ENCODE results near the gene CCL17.

The CCL17 gene

GRCh38 chr16:57377080-57377841 is 27.3 kb upstream of the CCL17 start:
- no peak for DNase-seq (ENCODE audit: low read depth)

DNA sequence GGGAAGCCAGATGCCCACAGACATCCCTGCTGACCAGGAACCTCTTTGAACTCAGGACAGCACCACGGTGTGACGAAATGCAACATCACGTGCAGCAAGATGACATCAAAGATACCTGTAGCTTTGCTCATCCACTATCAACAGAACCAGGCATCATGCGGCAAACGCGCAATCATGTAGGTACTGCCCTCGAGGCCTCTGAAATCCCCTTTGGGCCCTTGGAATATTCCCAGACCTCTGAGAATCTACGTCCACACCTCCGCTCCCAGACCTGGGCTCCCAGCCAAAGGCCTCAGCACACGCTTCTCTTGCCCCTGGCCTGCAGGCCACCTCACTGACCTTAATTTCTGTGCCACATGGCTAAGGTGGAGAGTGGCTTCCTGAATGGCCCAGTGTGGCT is 25.0 kb upstream of the CCL17 start:
- no peak for DNase-seq (ENCODE audit: low read depth)

GRCh38 chr16:57380671-57381462 is 23.7 kb upstream of the CCL17 start:
- DNase-seq (ENCODE audit: low read depth): no peak

DNA sequence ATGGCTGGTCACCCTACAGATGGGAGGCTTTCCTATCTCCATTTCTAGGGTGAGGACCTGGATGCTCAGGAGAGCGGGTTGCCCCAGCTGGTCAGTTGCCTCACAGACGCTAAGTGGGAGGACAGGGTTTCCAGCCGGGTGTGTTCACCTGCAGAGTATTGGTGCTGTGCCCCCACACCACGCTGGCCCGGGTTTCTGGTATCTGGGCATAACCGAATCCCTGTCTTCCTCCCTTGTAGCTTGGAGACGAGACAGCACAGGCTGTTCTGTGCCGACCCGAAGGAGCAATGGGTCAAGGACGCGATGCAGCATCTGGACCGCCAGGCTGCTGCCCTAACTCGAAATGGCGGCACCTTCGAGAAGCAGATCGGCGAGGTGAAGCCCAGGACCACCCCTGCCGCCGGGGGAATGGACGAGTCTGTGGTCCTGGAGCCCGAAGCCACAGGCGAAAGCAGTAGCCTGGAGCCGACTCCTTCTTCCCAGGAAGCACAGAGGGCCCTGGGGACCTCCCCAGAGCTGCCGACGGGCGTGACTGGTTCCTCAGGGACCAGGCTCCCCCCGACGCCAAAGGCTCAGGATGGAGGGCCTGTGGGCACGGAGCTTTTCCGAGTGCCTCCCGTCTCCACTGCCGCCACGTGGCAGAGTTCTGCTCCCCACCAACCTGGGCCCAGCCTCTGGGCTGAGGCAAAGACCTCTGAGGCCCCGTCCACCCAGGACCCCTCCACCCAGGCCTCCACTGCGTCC is 22.6 kb upstream of the CCL17 start:
- no peak for DNase-seq (ENCODE audit: low read depth)

GRCh38 chr16:57382535-57383275 is 21.9 kb upstream of the CCL17 start:
- DNase-seq (ENCODE audit: low read depth): no peak

DNA sequence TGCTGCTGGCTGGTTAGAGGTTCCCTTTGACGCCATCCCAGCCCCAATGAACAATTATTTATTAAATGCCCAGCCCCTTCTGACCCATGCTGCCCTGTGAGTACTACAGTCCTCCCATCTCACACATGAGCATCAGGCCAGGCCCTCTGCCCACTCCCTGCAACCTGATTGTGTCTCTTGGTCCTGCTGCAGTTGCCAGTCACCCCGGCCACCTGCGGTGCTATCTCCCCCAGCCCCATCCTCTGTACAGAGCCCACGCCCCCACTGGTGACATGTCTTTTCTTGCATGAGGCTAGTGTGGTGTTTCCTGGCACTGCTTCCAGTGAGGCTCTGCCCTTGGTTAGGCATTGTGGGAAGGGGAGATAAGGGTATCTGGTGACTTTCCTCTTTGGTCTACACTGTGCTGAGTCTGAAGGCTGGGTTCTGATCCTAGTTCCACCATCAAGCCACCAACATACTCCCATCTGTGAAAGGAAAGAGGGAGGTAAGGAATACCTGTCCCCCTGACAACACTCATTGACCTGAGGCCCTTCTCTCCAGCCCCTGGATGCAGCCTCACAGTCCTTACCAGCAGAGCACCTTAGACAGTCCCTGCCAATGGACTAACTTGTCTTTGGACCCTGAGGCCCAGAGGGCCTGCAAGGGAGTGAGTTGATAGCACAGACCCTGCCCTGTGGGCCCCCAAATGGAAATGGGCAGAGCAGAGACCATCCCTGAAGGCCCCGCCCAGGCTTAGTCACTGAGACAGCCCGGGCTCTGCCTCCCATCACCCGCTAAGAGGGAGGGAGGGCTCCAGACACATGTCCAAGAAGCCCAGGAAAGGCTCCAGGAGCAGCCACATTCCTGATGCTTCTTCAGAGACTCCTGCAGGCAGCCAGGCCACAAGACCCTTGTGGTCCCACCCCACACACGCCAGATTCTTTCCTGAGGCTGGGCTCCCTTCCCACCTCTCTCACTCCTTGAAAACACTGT is 21.0 kb upstream of the CCL17 start:
- no peak for DNase-seq (ENCODE audit: low read depth)

DNA sequence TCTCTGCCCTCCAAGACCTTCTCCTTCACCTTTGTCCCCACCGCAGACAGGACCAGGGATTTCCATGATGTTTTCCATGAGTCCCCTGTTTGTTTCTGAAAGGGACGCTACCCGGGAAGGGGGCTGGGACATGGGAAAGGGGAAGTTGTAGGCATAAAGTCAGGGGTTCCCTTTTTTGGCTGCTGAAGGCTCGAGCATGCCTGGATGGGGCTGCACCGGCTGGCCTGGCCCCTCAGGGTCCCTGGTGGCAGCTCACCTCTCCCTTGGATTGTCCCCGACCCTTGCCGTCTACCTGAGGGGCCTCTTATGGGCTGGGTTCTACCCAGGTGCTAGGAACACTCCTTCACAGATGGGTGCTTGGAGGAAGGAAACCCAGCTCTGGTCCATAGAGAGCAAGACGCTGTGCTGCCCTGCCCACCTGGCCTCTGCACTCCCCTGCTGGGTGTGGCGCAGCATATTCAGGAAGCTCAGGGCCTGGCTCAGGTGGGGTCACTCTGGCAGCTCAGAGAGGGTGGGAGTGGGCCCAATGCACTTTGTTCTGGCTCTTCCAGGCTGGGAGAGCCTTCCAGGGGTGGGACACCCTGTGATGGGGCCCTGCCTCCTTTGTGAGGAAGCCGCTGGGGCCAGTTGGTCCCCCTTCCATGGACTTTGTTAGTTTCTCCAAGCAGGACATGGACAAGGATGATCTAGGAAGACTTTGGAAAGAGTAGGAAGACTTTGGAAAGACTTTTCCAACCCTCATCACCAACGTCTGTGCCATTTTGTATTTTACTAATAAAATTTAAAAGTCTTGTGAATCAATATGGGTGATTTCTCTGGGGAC is 20.1 kb upstream of the CCL17 start:
- no peak for DNase-seq (ENCODE audit: low read depth)

- no peak for DNase-seq (ENCODE audit: low read depth)
These were observed 19.5 kb upstream of the CCL17 start for GRCh38 chr16:57385083-57385482.

DNA sequence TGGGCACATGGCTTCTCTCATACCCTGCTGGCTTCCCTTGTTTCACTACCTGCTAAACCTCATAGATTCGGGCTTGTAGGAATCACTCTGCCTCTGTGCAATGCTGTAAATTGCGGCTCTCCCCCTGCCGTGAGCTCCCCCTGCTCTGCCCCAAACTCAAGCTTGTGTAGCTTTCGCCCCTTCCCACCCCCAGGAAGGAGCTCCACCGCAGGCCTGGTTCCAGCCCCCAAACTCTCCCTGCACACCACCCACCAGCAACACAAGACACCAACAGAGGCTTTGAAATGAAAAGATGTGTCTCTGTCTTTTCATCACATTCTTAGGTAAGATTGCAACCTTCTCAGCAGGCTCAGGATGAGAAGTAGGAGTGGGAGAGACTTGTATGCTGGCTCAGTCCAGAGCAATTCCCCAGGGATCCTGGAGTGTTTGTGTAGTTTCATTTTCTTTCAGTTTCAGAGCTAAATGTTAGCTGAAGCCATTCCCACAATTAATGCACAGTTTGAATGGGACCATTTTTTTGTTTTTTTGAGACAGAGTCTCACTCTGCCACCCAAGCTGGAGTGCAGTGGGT is 18.1 kb upstream of the CCL17 start:
- DNase-seq (ENCODE audit: low read depth): no peak

DNA sequence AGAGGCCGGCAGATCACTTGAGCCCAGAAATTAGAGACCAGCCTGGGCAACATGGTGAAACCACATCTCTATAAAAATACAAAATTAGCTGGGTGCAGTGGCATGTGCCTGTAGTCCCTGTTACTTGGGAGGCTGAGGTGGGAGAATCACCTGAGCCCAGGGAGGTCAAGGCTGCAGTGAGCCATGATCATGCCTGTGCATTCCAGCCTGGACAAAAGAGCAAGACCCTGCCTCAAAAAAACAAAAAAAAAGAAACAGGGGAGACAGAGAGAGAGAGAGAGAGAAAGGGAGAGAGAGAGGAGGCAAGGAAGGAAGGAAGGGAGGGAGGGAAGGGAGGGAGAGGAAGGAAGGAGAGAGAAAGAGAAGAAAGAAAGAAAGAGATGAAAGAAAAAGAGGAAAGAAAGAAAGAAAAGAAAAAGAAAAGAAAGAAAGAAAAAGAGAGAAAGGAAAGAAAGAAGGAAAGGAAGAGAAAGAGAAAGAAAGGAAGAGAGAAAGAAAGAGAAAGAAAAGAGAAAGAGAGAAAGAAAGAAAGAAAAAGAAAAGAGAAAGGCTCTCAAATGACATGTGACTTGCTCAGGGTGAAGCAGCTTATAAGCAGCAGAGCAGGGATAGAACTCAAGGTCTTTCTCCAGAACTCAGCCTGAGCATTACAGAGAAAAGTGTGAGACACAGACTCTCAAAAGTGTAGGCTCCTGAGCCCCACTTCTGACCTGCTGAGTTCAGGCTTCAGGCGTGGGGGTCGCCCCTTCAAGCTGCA is 16.8 kb upstream of the CCL17 start:
- DNase-seq (ENCODE audit: low read depth): no peak

DNA sequence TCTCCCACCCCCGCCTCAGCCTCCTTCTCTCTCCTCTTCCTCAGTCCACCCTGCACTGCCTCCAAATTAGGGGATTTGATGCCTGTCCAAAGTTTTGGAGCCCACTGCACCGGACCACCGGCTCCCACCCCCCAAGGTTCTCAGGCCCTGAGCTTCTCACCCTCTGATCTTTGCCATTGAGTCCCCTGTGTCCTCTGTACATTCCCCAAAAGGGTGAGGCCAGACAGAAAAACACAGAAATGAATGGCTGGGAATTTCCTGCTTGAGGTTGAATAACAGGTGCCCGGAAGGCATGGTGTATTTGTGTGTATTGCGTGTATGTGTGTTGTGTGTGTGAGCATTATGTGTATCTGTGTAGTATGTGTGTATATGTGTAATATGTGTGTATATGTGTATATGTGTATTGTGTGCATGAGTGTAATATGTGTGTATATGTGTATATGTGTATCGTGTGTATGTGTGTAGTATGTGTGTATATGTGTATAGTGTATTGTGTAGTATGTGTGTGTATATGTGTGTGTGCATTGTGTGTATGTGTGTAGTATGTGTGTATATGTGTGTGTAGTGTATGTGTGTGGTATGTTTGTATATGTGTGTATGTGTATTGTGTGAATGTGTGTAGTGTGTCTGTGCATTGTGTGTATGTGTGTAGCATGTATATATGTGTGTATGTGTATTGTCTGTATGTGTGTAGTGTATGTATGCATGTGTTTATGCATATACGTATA is 16.0 kb upstream of the CCL17 start:
- no peak for DNase-seq (ENCODE audit: low read depth)

DNA sequence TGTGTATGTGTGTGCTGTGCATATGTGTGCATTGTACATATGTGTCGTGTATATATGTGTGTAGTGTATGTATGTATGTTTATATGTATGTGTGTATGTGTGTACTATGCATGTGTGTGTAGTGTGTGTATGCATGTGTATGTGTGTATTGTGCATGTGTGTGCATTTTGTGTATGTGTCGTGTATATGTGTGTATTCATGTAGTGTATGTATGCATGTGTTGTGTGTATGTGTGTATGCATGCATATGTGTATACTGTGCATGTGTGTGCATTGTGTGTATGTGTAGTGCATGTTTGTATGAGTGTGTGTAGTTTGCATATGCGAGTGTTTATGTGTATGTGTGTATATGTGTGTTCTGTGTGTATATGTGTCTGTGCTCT is 15.5 kb upstream of the CCL17 start:
- DNase-seq (ENCODE audit: low read depth): no peak

DNA sequence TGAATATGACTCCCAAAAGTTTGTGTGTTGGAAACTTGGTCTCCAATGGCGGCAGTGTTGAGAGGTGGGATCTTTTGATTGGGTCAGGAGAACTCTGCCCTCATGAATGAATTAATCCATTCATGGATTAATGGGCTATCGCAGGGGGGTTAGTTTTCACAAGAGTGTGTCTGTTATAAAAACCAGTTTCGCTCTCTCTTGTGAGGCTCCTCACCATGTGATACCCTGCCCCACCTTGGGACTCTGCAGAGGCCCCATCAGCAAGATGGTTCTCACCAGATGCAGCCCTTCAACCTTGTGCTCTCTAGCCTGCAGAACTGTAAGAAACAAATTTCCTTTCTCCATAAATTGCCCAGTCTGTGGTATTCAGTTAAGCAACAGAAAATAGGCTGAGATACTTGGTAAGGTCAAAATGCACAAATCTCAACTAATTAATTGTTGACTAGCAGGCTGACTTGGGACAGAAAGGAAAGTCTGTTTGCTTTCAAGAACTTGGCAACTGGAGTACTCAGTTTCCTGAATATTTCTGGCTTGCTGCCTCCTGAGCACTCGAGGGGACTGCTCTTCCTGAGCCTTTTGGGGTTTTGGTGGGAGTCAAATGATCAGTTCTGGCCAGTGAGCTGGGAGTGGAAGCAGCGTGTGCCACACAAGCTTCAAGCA is 13.8 kb upstream of the CCL17 start:
- no peak for DNase-seq (ENCODE audit: low read depth)

DNA sequence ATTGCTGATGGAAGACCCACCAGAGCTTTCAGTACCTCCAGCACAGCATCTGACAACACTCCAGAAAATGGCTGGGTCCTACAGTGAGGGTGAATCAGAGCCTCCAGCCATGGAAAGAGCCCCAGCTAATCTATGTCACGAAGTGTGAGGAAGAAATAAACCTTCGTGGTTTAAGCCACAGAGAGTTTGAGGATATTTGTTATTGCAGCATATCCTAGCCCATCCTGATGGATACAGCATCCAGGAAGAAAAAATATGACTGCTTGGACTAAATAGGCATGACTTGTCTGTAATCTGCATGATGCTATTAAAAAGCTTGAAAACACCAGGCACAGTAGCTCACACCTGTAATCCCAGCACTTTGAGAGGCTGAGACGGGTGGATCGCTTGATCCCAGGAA is 13.3 kb upstream of the CCL17 start:
- DNase-seq (ENCODE audit: low read depth): no peak

- DNase-seq (ENCODE audit: low read depth): no peak
These were observed 12.9 kb upstream of the CCL17 start for GRCh38 chr16:57391708-57392107.

DNA sequence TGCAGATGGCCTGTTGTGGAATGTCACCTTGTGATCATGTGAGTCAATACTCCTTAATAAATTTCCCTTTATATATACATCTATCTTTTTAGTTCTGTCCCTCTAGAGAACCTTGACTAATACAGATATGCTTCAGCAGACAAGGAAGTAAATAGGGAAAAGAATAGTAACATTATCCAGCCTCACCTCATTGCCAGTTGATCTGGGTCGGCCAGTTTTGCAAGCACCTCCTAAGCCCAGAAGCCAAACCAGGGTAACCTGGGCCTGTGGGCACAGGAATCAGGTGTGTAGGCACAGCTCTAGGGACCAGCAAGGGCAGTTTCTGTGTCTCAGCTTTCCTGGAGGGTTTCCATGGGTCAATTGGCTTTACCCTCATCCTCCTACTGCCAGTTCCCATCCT is 11.9 kb upstream of the CCL17 start:
- DNase-seq (ENCODE audit: low read depth): no peak

- DNase-seq (ENCODE audit: low read depth): no peak
These were observed 10.1 kb upstream of the CCL17 start for GRCh38 chr16:57394444-57394843.

- no peak for DNase-seq (ENCODE audit: low read depth)
These were observed 9.5 kb upstream of the CCL17 start for GRCh38 chr16:57395026-57395425.

Measured in stimulated activated CD8-positive, alpha-beta memory T cell treated with anti-CD3 and anti-CD28 coated beads, Interleukin-15, amount 100 ng/mL, for 24 hours (primary cell).